Measurements from ENCODE around the gene FLRT2. TPM values are rescaled to one million over a fixed set of nuclear protein-coding genes. Genes with fewer than 3 reads are reported as not detected.
A peak's percentile ranks its signal among the peaks of the same experiment; 100 is the strongest.

Gene FLRT2
- total RNA-seq, 1 experiment from 2014 or later: 0.07 TPM

DNA sequence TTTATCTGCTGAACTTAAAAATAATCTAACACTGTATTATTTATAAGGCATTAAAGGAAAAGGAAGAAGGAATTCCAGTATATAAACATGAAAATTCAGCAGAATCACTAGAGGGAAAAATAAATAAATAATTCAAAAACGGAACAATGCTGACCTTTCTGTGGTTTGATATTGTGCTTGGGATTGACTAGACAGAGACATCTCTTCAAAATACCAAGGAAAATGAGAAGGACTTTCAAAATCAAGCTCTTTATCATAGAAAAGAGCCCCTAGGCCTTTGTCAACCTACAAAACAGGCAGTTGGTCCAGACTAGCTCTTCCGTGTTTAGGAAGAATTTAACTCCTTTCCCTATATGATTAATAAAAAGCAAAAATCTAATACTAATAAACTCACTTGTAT lies 6.3 kb upstream of the FLRT2 start:
- Histone ChIP-seq H3K27me3 (ENCODE audit: low read length) (no peaks in the 10 kb centered on the region), H3K36me3 (ENCODE audit: low read depth, low read length) (no peaks in the 10 kb centered on the region), H3K9me2 (replicated peaks; ENCODE audit: low read length) (no peaks in the 10 kb centered on the region), H3K27ac (ENCODE audit: low read length) (no peak overlapping the region), H4K20me1 (ENCODE audit: low read length) (no peaks in the 10 kb centered on the region), H3K9ac (ENCODE audit: low read length) (no peak overlapping the region), H3K4me1 (ENCODE audit: insufficient read depth, low read length) (peaks cover 16% of the 10 kb centered on the region), H3K4me3 (ENCODE audit: low read length) (no peak overlapping the region), H3K79me2 (ENCODE audit: low read length) (no peaks in the 10 kb centered on the region), H3K9me3 (ENCODE audit: low read length) (0 out of 2 replicates have a peak, but pooled peaks cover 4% of the 10 kb centered on the region), H2AFZ (ENCODE audit: low read length) (no peak overlapping the region), H3F3A (ENCODE audit: low read length, unreplicated experiment) (no peaks in the 10 kb centered on the region), H3K4me2 (ENCODE audit: low read length) (no peak overlapping the region)
- CTCF ChIA-PET: no interaction called here
- no TSS peak for BruUV-seq (replicated peaks)
- ATAC-seq (no peak), DNase-seq (no peak)
- intact Hi-C loops (cut with micrococcal nuclease): no loop called here
- POLR2A ChIA-PET (ENCODE audit: unreplicated experiment): no interaction called here
- TF ChIP-seq EZH2 (IDR thresholded peaks at IDR 0.05; ENCODE audit: low read length, unreplicated experiment): no peak
- TF ChIP-seq, protein P1, sequence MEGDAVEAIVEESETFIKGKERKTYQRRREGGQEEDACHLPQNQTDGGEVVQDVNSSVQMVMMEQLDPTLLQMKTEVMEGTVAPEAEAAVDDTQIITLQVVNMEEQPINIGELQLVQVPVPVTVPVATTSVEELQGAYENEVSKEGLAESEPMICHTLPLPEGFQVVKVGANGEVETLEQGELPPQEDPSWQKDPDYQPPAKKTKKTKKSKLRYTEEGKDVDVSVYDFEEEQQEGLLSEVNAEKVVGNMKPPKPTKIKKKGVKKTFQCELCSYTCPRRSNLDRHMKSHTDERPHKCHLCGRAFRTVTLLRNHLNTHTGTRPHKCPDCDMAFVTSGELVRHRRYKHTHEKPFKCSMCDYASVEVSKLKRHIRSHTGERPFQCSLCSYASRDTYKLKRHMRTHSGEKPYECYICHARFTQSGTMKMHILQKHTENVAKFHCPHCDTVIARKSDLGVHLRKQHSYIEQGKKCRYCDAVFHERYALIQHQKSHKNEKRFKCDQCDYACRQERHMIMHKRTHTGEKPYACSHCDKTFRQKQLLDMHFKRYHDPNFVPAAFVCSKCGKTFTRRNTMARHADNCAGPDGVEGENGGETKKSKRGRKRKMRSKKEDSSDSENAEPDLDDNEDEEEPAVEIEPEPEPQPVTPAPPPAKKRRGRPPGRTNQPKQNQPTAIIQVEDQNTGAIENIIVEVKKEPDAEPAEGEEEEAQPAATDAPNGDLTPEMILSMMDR (conservative IDR thresholded peaks at IDR 0.05; ENCODE audit: low read depth, low read length): no peak
- TF ChIP-seq EZH2phosphoT487 (IDR thresholded peaks at IDR 0.05; ENCODE audit: borderline replicate concordance, low read length): no peak

GRCh38 chr14:85527006-85527405 lies 2.9 kb upstream of the FLRT2 start:
- Histone ChIP-seq H3K4me1 (ENCODE audit: insufficient read depth, low read length) (peaks cover 16% of the 10 kb centered on the region), H3F3A (ENCODE audit: low read length, unreplicated experiment) (no peaks in the 10 kb centered on the region), H3K79me2 (ENCODE audit: low read length) (no peaks in the 10 kb centered on the region), H3K9ac (ENCODE audit: low read length) (no peak overlapping the region), H3K36me3 (ENCODE audit: low read depth, low read length) (no peaks in the 10 kb centered on the region), H3K4me3 (ENCODE audit: low read length) (no peak overlapping the region), H4K20me1 (ENCODE audit: low read length) (no peaks in the 10 kb centered on the region), H3K9me3 (ENCODE audit: low read length) (no peaks in the 10 kb centered on the region), H2AFZ (ENCODE audit: low read length) (no peak overlapping the region), H3K27ac (ENCODE audit: low read length) (0 out of 2 replicates have a peak overlapping the region, but pooled peaks have one; percentile 11), H3K27me3 (ENCODE audit: low read length) (no peaks in the 10 kb centered on the region), H3K9me2 (replicated peaks; ENCODE audit: low read length) (no peaks in the 10 kb centered on the region), H3K4me2 (ENCODE audit: low read length) (no peak overlapping the region)
- ChIA-PET POLR2A (ENCODE audit: unreplicated experiment) (no interaction called here), CTCF (no interaction called here)
- DNase-seq (peak; percentile 15), ATAC-seq (no peak)
- intact Hi-C loops (cut with micrococcal nuclease): no loop called here
- BruUV-seq (replicated peaks): no TSS peak
- no peak for TF ChIP-seq EZH2 (IDR thresholded peaks at IDR 0.05; ENCODE audit: low read length, unreplicated experiment)

- Histone ChIP-seq H3K9me3 (ENCODE audit: low read length) (no peaks in the 10 kb centered on the region), H3K79me2 (ENCODE audit: low read length) (no peaks in the 10 kb centered on the region), H3K27ac (ENCODE audit: low read length) (0 out of 2 replicates have a peak overlapping the region, but pooled peaks have one; percentile 11), H3K4me2 (ENCODE audit: low read length) (peak overlapping the region; percentile 78; the same call in 1 of the 2 replicates), H3F3A (ENCODE audit: low read length, unreplicated experiment) (no peaks in the 10 kb centered on the region), H3K9ac (ENCODE audit: low read length) (no peak overlapping the region), H3K36me3 (ENCODE audit: low read depth, low read length) (no peaks in the 10 kb centered on the region), H3K9me2 (replicated peaks; ENCODE audit: low read length) (no peaks in the 10 kb centered on the region), H3K27me3 (ENCODE audit: low read length) (no peaks in the 10 kb centered on the region; the same call in 1 of the 2 replicates), H3K4me3 (ENCODE audit: low read length) (no peak overlapping the region), H3K4me1 (ENCODE audit: insufficient read depth, low read length) (peaks cover 16% of the 10 kb centered on the region), H2AFZ (ENCODE audit: low read length) (no peak overlapping the region), H4K20me1 (ENCODE audit: low read length) (no peaks in the 10 kb centered on the region)
- ChIA-PET CTCF (no interaction called here), POLR2A (ENCODE audit: unreplicated experiment) (no interaction called here)
- intact Hi-C loops (cut with micrococcal nuclease): no loop called here
- ATAC-seq (no peak), DNase-seq (peak; percentile 37)
- TF ChIP-seq, protein P1 (conservative IDR thresholded peaks at IDR 0.05; ENCODE audit: low read depth, low read length): no peak
- no peak for TF ChIP-seq EZH2 (IDR thresholded peaks at IDR 0.05; ENCODE audit: low read length, unreplicated experiment)
- TF ChIP-seq EZH2phosphoT487 (IDR thresholded peaks at IDR 0.05; ENCODE audit: borderline replicate concordance, low read length): no peak
- BruUV-seq (replicated peaks): no TSS peak
These were observed 2.4 kb upstream of the FLRT2 start for GRCh38 chr14:85527445-85528035.

Measured in PC-3 (cell line).